ENCODE data around the gene DHRS12.

DNA sequence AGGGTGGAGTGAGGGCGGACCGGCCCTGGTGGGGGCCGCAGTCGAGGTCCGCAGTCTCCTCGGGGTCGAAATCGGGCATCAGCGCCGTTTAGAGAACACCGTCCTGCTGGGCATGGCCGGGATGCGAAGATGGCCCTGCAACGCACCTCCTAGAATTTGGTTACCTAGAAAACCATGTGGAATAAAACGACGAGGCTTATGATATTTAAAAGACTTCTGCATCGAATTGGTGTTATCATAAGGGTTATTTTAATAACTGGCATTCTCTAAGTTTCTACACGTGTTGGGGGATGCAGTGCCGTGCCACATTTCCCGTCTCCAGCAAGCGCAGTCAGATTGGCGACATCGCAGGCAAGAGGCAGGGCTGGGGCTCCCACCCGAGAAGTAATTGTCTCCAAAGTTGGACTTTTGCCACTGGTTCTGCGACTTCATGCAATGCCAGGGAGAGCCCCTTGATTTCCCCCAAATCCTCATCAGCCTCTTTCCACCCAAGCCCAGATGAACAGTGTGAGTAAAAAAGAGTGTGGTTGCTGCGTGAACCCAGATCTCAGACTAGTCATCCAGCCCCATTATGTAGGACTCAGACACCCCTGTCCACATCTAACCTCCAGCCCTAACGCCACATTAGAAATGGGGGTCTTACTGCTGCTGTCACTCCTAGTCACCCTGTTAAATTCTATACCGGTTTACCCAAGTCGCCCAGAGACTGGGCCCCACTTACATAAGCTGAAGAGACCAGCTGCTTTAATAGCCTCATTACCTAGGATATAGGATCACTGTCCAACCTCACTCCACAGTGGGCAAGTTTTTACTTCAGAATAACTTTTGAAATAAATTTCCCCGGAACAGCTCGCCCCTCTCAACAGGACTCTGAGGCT is 571 bp upstream of the DHRS12 start:
- peak in 1 of 2 donors; percentile 29 for TF ChIP-seq POLR2A (IDR thresholded peaks at IDR 0.05)
- TF ChIP-seq, protein P1, sequence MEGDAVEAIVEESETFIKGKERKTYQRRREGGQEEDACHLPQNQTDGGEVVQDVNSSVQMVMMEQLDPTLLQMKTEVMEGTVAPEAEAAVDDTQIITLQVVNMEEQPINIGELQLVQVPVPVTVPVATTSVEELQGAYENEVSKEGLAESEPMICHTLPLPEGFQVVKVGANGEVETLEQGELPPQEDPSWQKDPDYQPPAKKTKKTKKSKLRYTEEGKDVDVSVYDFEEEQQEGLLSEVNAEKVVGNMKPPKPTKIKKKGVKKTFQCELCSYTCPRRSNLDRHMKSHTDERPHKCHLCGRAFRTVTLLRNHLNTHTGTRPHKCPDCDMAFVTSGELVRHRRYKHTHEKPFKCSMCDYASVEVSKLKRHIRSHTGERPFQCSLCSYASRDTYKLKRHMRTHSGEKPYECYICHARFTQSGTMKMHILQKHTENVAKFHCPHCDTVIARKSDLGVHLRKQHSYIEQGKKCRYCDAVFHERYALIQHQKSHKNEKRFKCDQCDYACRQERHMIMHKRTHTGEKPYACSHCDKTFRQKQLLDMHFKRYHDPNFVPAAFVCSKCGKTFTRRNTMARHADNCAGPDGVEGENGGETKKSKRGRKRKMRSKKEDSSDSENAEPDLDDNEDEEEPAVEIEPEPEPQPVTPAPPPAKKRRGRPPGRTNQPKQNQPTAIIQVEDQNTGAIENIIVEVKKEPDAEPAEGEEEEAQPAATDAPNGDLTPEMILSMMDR (IDR thresholded peaks at IDR 0.05): no peak

Data from vagina (tissue), 2 donors.